WTC11 (cell line): Measurements from ENCODE around the gene CD4.

ENCODE experiments used
- ARID4B ChIP-seq: sonication (generic); formaldehyde crosslinking; IDR thresholded peaks from 2 replicates; pipeline ENCODE4 v1.8.0; 2023; ENCODE audit warnings: missing genetic modification reagents, mild to moderate bottlenecking, borderline replicate concordance
- CBFB ChIP-seq: sonication (generic); formaldehyde crosslinking; IDR thresholded peaks from 2 replicates; pipeline ENCODE4 v1.8.1; 2022; ENCODE audit warnings: mild to moderate bottlenecking, low read depth, missing genetic modification reagents
- CTCF ChIP-seq: fragments of 200-600 bp; IDR thresholded peaks from 2 replicates; pipeline ENCODE4 v1.8.0; 2022; ENCODE audit warnings: antibody characterized with exemption
- SMAD3 ChIP-seq: sonication (generic); formaldehyde crosslinking; IDR thresholded peaks from 2 replicates; pipeline ENCODE4 v1.8.0; 2022; ENCODE audit warnings: missing genetic modification reagents, mild to moderate bottlenecking, borderline replicate concordance
- TEAD4 ChIP-seq: sonication (generic); formaldehyde crosslinking; IDR thresholded peaks from 2 replicates; pipeline ENCODE4 v1.8.0; 2022; ENCODE audit warnings: mild to moderate bottlenecking, missing genetic modification reagents
- TP53 ChIP-seq: sonication (generic); formaldehyde crosslinking; IDR thresholded peaks from 2 replicates; pipeline ENCODE4 v1.8.1; 2023; ENCODE audit warnings: mild to moderate bottlenecking, missing genetic modification reagents
- ZBTB21 ChIP-seq: sonication (generic); formaldehyde crosslinking; IDR thresholded peaks from 2 replicates; pipeline ENCODE4 v1.8.1; 2023; ENCODE audit warnings: mild to moderate bottlenecking, missing genetic modification reagents, borderline replicate concordance
- ZNF263 ChIP-seq: sonication (generic); formaldehyde crosslinking; IDR thresholded peaks from 2 replicates; pipeline ENCODE4 v1.8.1; 2022; ENCODE audit warnings: low read depth, mild to moderate bottlenecking, moderate library complexity, missing genetic modification reagents

- TF ChIP-seq ARID4B, result no peak
- TF ChIP-seq CTCF, result no peak
- no peak for TF ChIP-seq CBFB
- no peak for TF ChIP-seq SMAD3 (CRISPR knock-in tag)
- no peak for TF ChIP-seq TEAD4 (CRISPR knock-in tag)
- TF ChIP-seq ZNF263 (CRISPR knock-in tag), result no peak
- TF ChIP-seq TP53, result no peak
- TF ChIP-seq ZBTB21 (CRISPR knock-in tag), result no peak
These were observed 30.0 kb downstream of the CD4 start for GRCh38 chr12:6819106-6820030.
